ENCODE results near the gene FZD7. TPM values are rescaled to one million over a fixed set of nuclear protein-coding genes. Genes with fewer than 3 reads are reported as not detected.

FZD7 gene
- total and polyA plus RNA-seq, 2 donors (not counting 1 experiment from before 2014, with no cell fraction given): 39.1 to 44.4 TPM

DNA sequence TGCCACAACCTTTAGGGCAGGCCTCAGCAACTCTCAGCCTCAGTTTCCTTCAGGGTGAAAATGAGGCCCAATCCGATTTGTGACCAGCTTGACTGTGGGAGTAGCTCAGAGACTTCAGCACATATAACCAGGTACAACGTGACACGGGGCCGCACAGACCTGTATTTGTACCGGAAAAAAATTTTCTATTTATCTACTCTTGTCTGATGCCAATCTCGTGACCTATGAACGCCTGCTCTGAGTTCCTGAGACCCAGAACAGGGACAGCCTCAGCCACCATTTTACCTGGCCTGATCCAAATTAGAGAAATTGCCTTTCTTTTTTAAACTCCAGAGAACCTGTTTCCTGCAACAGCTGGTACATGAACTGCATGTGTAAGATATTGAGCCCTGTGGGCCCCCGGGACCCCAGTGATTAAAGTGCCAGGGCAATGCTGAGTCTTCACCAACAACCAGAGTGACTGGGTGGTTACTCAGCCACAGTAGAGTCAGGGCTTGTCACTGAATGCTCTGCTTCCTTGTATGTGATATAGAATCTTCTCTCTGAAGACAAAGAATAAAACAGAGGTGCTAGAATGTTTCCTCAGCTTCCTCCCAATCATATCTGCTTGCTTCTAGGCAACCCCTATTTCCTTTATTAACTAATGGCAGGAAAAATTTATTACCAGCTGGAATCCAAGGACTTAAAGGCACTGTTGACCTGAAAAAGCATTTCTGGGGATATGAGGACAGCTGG lies 47.8 kb upstream of the FZD7 start:
- H3K4me2 ChIP-seq (ENCODE audit: extremely low read depth, insufficient read depth, low read length): no peak overlapping the region
- H3K9ac ChIP-seq (ENCODE audit: insufficient read depth, low read length): no peak overlapping the region
- H3K4me1 ChIP-seq (ENCODE audit: control insufficient read depth, extremely low read depth, insufficient read depth, low read length): no peaks in the 10 kb centered on the region
- H3K4me3 ChIP-seq (replicated peaks in 1 of 4; ENCODE audit: control extremely low read depth in 1 of 4, insufficient read depth in 1 of 4, low read depth in 3 of 4, low read length in 4 of 4): no peak overlapping the region
- H3K36me3 ChIP-seq (ENCODE audit: control insufficient read depth, insufficient read depth, low read length): no peaks in the 10 kb centered on the region
- H3K27ac ChIP-seq (ENCODE audit: insufficient read depth, low read length): no peak overlapping the region
- H3K27me3 ChIP-seq (ENCODE audit: control insufficient read depth, insufficient read depth, low read length): peaks cover 2% of the 10 kb centered on the region
- no peak overlapping the region for H2AFZ ChIP-seq (ENCODE audit: low read length)
- H3K79me2 ChIP-seq (ENCODE audit: control insufficient read depth, insufficient read depth, low read length): no peaks in the 10 kb centered on the region
- no peaks in the 10 kb centered on the region for H3K9me3 ChIP-seq (ENCODE audit: control insufficient read depth, insufficient read depth, low read depth, low read length)
- DNase-seq (ENCODE audit: low read depth in 2 of 2): no peak
- TF ChIP-seq EZH2 (IDR thresholded peaks at IDR 0.05; ENCODE audit: low read length, missing control alignments): no peak
- TF ChIP-seq, protein P1, sequence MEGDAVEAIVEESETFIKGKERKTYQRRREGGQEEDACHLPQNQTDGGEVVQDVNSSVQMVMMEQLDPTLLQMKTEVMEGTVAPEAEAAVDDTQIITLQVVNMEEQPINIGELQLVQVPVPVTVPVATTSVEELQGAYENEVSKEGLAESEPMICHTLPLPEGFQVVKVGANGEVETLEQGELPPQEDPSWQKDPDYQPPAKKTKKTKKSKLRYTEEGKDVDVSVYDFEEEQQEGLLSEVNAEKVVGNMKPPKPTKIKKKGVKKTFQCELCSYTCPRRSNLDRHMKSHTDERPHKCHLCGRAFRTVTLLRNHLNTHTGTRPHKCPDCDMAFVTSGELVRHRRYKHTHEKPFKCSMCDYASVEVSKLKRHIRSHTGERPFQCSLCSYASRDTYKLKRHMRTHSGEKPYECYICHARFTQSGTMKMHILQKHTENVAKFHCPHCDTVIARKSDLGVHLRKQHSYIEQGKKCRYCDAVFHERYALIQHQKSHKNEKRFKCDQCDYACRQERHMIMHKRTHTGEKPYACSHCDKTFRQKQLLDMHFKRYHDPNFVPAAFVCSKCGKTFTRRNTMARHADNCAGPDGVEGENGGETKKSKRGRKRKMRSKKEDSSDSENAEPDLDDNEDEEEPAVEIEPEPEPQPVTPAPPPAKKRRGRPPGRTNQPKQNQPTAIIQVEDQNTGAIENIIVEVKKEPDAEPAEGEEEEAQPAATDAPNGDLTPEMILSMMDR (conservative IDR thresholded peaks at IDR 0.05 in 1 of 2, IDR thresholded peaks at IDR 0.05 in 1 of 2; ENCODE audit: low read depth in 1 of 2, low read length in 2 of 2): no peak
- no peaks in the 10 kb centered on the region for H4K20me1 ChIP-seq (ENCODE audit: control insufficient read depth, extremely low read depth, insufficient read depth, low read length)

DNA sequence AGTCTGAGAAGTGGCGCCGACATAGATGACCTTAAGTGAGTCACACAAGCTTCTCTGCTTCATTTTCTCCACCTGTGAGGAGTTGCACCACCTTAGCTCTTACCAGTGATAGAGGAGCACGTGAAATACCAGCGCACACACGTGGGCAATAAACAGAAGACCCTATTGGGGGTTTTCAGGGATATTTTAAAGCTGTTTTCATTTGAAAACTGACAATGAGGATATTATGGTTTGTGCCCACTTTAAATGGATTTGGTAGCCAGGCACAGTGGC lies 47.3 kb upstream of the FZD7 start:
- H3K4me3 ChIP-seq (replicated peaks in 1 of 4; ENCODE audit: control extremely low read depth in 1 of 4, insufficient read depth in 1 of 4, low read depth in 3 of 4, low read length in 4 of 4): no peak overlapping the region
- peaks cover under 1% of the 10 kb centered on the region for H3K27me3 ChIP-seq (ENCODE audit: control insufficient read depth, insufficient read depth, low read length)
- no peak overlapping the region for H2AFZ ChIP-seq (ENCODE audit: low read length)
- no peaks in the 10 kb centered on the region for H3K36me3 ChIP-seq (ENCODE audit: control insufficient read depth, insufficient read depth, low read length)
- no peak overlapping the region for H3K27ac ChIP-seq (ENCODE audit: insufficient read depth, low read length)
- no peak overlapping the region for H3K4me2 ChIP-seq (ENCODE audit: extremely low read depth, insufficient read depth, low read length)
- DNase-seq (ENCODE audit: low read depth in 2 of 2): no peak
- TF ChIP-seq, protein P1 (conservative IDR thresholded peaks at IDR 0.05 in 1 of 2, IDR thresholded peaks at IDR 0.05 in 1 of 2; ENCODE audit: low read depth in 1 of 2, low read length in 2 of 2): no peak
- TF ChIP-seq EZH2 (IDR thresholded peaks at IDR 0.05; ENCODE audit: low read length, missing control alignments): no peak
- no peaks in the 10 kb centered on the region for H3K4me1 ChIP-seq (ENCODE audit: control insufficient read depth, extremely low read depth, insufficient read depth, low read length)
- H3K9ac ChIP-seq (ENCODE audit: insufficient read depth, low read length): no peak overlapping the region
- no peaks in the 10 kb centered on the region for H4K20me1 ChIP-seq (ENCODE audit: control insufficient read depth, extremely low read depth, insufficient read depth, low read length)
- no peaks in the 10 kb centered on the region for H3K79me2 ChIP-seq (ENCODE audit: control insufficient read depth, insufficient read depth, low read length)
- H3K9me3 ChIP-seq (ENCODE audit: control insufficient read depth, insufficient read depth, low read depth, low read length): no peaks in the 10 kb centered on the region

DNA sequence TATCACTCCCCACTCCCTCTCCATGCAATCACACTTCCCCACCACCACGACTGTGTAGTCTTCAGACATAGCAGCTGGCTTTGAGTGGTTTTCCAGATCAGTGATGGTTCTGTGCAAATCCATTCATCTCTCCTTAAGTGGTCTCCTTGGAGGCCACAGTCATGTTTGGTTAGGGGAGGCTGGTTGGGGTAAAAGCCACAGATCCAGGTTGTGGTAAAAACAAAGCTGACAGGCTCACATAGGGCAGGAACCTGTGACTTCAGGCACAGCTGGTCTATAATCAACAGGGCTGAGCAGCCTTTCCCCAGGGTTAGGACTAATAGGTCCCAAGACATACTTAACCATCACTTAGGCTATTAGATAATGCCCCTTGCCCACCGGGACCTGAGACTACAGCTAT lies 46.2 kb upstream of the FZD7 start:
- Histone ChIP-seq H3K4me3 (replicated peaks in 1 of 4; ENCODE audit: control extremely low read depth in 1 of 4, insufficient read depth in 1 of 4, low read depth in 3 of 4, low read length in 4 of 4) (no peak overlapping the region), H3K27me3 (ENCODE audit: control insufficient read depth, insufficient read depth, low read length) (no peaks in the 10 kb centered on the region), H3K4me1 (ENCODE audit: control insufficient read depth, extremely low read depth, insufficient read depth, low read length) (no peaks in the 10 kb centered on the region), H3K4me2 (ENCODE audit: extremely low read depth, insufficient read depth, low read length) (no peak overlapping the region), H4K20me1 (ENCODE audit: control insufficient read depth, extremely low read depth, insufficient read depth, low read length) (no peaks in the 10 kb centered on the region), H2AFZ (ENCODE audit: low read length) (no peak overlapping the region), H3K79me2 (ENCODE audit: control insufficient read depth, insufficient read depth, low read length) (no peaks in the 10 kb centered on the region), H3K9me3 (ENCODE audit: control insufficient read depth, insufficient read depth, low read depth, low read length) (no peaks in the 10 kb centered on the region), H3K9ac (ENCODE audit: insufficient read depth, low read length) (no peak overlapping the region), H3K36me3 (ENCODE audit: control insufficient read depth, insufficient read depth, low read length) (no peaks in the 10 kb centered on the region), H3K27ac (ENCODE audit: insufficient read depth, low read length) (no peak overlapping the region)
- TF ChIP-seq, protein P1 (conservative IDR thresholded peaks at IDR 0.05 in 1 of 2, IDR thresholded peaks at IDR 0.05 in 1 of 2; ENCODE audit: low read depth in 1 of 2, low read length in 2 of 2): no peak
- no peak for TF ChIP-seq EZH2 (IDR thresholded peaks at IDR 0.05; ENCODE audit: low read length, missing control alignments)
- no peak for DNase-seq (ENCODE audit: low read depth in 2 of 2)
